ENCODE results near the gene KRTAP4-12.
"Not testable (repeated sequence)": the region's sequence is repeated elsewhere in the genome, so short reads cannot be mapped to it uniquely, and the experiment has no call there.

Gene KRTAP4-12

GRCh38 chr17:41123991-41124371 is at the start of gene KRTAP4-12:
Gene KRTAP4-12 (minus strand): TSS chr17:41124182. CDS start chr17:41124122, 60 bp downstream.
- not testable (repeated sequence) for DNase-seq

GRCh38 chr17:41171886-41172285 is 47.9 kb upstream of the KRTAP4-12 start:
- no peak for DNase-seq

- DNase-seq: no peak
These were observed 44.1 kb upstream of the KRTAP4-12 start, which contains the start of gene KRTAP4-3 for GRCh38 chr17:41168121-41168520. Gene KRTAP4-3 (minus strand): TSS chr17:41168221. CDS start chr17:41168172, 49 bp downstream.

- DNase-seq: no peak
These were observed 43.6 kb upstream of the KRTAP4-12 start for GRCh38 chr17:41167561-41167960.

GRCh38 chr17:41163828-41164227 is 39.8 kb upstream of the KRTAP4-12 start:
- DNase-seq: no peak

GRCh38 chr17:41160648-41161047 is 36.7 kb upstream of the KRTAP4-12 start, which contains the start of gene KRTAP4-4:
Gene KRTAP4-4 (minus strand): TSS chr17:41160748. CDS start chr17:41160691, 57 bp downstream.
- no peak for DNase-seq

- not testable (repeated sequence) for DNase-seq
These were observed 36.2 kb upstream of the KRTAP4-12 start for GRCh38 chr17:41160190-41160589.

- DNase-seq: no peak
These were observed 29.9 kb upstream of the KRTAP4-12 start for GRCh38 chr17:41153856-41154255.

GRCh38 chr17:41151525-41151924 is 27.5 kb upstream of the KRTAP4-12 start:
- no peak for DNase-seq

GRCh38 chr17:41150026-41150425 is 26.0 kb upstream of the KRTAP4-12 start:
- no peak for DNase-seq

- DNase-seq: no peak
These were observed 25.6 kb upstream of the KRTAP4-12 start, which contains the start of gene KRTAP4-5 for GRCh38 chr17:41149652-41149985. Gene KRTAP4-5 (minus strand): TSS chr17:41149825. CDS start chr17:41149767, 58 bp downstream.

GRCh38 chr17:41148971-41149651 is 25.1 kb upstream of the KRTAP4-12 start:
- not testable (repeated sequence) for DNase-seq

GRCh38 chr17:41147531-41148204 is 23.7 kb upstream of the KRTAP4-12 start:
- DNase-seq: no peak

- no peak for DNase-seq
These were observed 21.3 kb upstream of the KRTAP4-12 start for GRCh38 chr17:41145261-41145660.

- DNase-seq: no peak
These were observed 20.9 kb upstream of the KRTAP4-12 start for GRCh38 chr17:41144846-41145245.

- DNase-seq: no peak
These were observed 17.4 kb upstream of the KRTAP4-12 start for GRCh38 chr17:41141361-41141760.

GRCh38 chr17:41140360-41141131 is 16.6 kb upstream of the KRTAP4-12 start, which contains the start of gene KRTAP4-6:
Gene KRTAP4-6 (minus strand): TSS chr17:41140544. CDS start chr17:41140487, 57 bp downstream.
- DNase-seq: no peak

GRCh38 chr17:41139865-41140264 is 15.9 kb upstream of the KRTAP4-12 start:
- not testable (repeated sequence) for DNase-seq

- DNase-seq: no peak
These were observed 10.1 kb upstream of the KRTAP4-12 start for GRCh38 chr17:41133880-41134735.

- no peak for DNase-seq
These were observed 8.0 kb upstream of the KRTAP4-12 start for GRCh38 chr17:41131979-41132378.

GRCh38 chr17:41127371-41127770 is 3.4 kb upstream of the KRTAP4-12 start:
- no peak for DNase-seq

GRCh38 chr17:41126412-41126811 is 2.4 kb upstream of the KRTAP4-12 start:
- no peak for DNase-seq

All from activated CD4-positive, alpha-beta T cell treated with anti-CD3 and anti-CD28 coated beads for 1 hour (primary cell).